Kidney (tissue), 14 donors: ENCODE data around the gene NPEPPS. TPM values are rescaled to one million over a fixed set of nuclear protein-coding genes. Genes with fewer than 3 reads are reported as not detected.

Source experiments
- DNase-seq, 5 donors: peaks; one replicate each; pipeline ENCODE4 v3.0.0-alpha.2; 2013 to 2020
- FAIRE-seq: peaks from 2 replicates; lab custom pipeline; 2012; peaks lifted over from hg19 to GRCh38; lab: Jason Lieb, UNC
- H3K27ac ChIP-seq, 2 donors: one replicate each; pipeline ENCODE4 v1.7.0; 2013; ENCODE audit warnings: low read depth in 2 of 2, low read length in 2 of 2, inconsistent platforms in 1 of 2
- H3K27me3 ChIP-seq: one replicate; pipeline ENCODE4 v1.7.1; 2013; ENCODE audit warnings: low read length, inconsistent platforms; ENCODE audit not compliant: control insufficient read depth, insufficient read depth
- H3K36me3 ChIP-seq, 3 donors: one replicate each; pipeline versions ENCODE4 v1.7.0 to v1.7.1; 2013; ENCODE audit warnings: low read length in 3 of 3, control low read depth in 1 of 3, inconsistent platforms in 1 of 3; ENCODE audit not compliant: insufficient read depth in 3 of 3, control insufficient read depth in 2 of 3
- H3K4me1 ChIP-seq, 3 donors: one replicate each; pipeline versions ENCODE4 v1.7.0 to v1.7.1; 2013; ENCODE audit warnings: low read length in 3 of 3, inconsistent platforms in 1 of 3, low read depth in 1 of 3; ENCODE audit not compliant: control insufficient read depth in 2 of 3, insufficient read depth in 2 of 3
- H3K4me3 ChIP-seq, 3 donors: one replicate each; pipeline versions ENCODE4 v1.7.0 to v1.8.1; 2013; ENCODE audit warnings: low read length in 3 of 3, control low read depth in 1 of 3, inconsistent platforms in 1 of 3
- H3K9ac ChIP-seq, 3 donors: one replicate each; pipeline versions ENCODE4 v1.7.0 to v1.7.1; 2013; ENCODE audit warnings: low read length in 3 of 3, control low read depth in 1 of 3, inconsistent platforms in 1 of 3
- H3K9me3 ChIP-seq, 3 donors: one replicate each; pipeline versions ENCODE4 v1.7.0 to v1.7.1; 2013; ENCODE audit warnings: low read length in 3 of 3, control low read depth in 1 of 3, inconsistent platforms in 1 of 3; ENCODE audit not compliant: control insufficient read depth in 2 of 3, insufficient read depth in 1 of 3
- intact Hi-C: fragments of 100-400 bp; cut with DNase I; formaldehyde crosslinking; loops from one replicate; pipeline ENCODE4 v1.11.1; 2022
- polyA plus RNA-seq: library from polyadenylated mRNA; stranded (reverse); fragments of 350-450 nt; fragmentation: Illumina TruSeq; extraction: RNeasy Lipid Tissue Mini Kit (QIAGEN cat#74804); gene quantifications from one replicate; pipeline ENCODE4 v1.2.3, GENCODE V29; 2014; ENCODE audit warnings: low read depth, low replicate concordance; ENCODE audit not compliant: insufficient read depth
- total RNA-seq: library from RNA; stranded (reverse); fragmentation: NEBNext Ultra II Directional; extraction: Animal tissue kit (Norgen Biotek cat#: 25700); gene quantifications from one replicate; pipeline ENCODE4 v1.2.1, GENCODE V29; 2021
- TF ChIP-seq, protein P1 (sequence below): IDR thresholded peaks from 3 replicates; pipeline ENCODE4 v1.5.1; 2012; ENCODE audit warnings: mild to moderate bottlenecking, moderate library complexity, borderline replicate concordance; ENCODE audit not compliant: insufficient read depth; ENCODE audit errors: extremely low read depth
- donor health status: control.
- donor health status: control.
- donor health status: control.
- donor health status: control.
- donor health status: control.
- donor health status: DM: yes; HTN: yes; CAD: no.
- donor health status: Normal renal cell carcinoma (clear cell type).

Gene NPEPPS
- total and polyA plus RNA-seq, 2 donors from 2014 or later: 27.6 to 131 TPM

DNA sequence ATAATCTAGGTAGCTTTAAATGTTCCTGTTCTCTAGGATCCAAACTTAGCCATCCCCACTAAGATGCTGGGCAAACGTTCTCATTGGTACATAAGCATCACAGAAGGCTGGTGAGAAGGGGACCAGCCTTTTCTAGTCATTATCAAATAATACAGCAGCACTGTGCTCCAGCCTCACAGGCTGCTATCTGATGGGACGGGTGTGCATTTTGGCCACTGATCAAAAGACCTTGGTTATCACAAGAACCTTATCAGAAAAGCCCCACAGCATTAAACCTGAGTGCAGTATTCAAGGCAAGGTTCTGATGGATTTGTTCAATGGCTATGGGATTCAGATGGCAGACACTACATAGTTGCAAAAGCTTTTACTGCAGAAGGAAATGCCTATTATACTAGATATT lies 99.7 kb downstream of the NPEPPS start:
- DNase-seq: no peak
- no peak for FAIRE-seq
- no peaks in the 10 kb centered on the region for H3K27me3 ChIP-seq
- H3K4me3 ChIP-seq: no peak overlapping the region
- no peak overlapping the region for H3K9ac ChIP-seq
- intact Hi-C loops: no loop called here
- no peaks in the 10 kb centered on the region for H3K4me1 ChIP-seq
- no peaks in the 10 kb centered on the region for H3K9me3 ChIP-seq
- TF ChIP-seq, protein P1, sequence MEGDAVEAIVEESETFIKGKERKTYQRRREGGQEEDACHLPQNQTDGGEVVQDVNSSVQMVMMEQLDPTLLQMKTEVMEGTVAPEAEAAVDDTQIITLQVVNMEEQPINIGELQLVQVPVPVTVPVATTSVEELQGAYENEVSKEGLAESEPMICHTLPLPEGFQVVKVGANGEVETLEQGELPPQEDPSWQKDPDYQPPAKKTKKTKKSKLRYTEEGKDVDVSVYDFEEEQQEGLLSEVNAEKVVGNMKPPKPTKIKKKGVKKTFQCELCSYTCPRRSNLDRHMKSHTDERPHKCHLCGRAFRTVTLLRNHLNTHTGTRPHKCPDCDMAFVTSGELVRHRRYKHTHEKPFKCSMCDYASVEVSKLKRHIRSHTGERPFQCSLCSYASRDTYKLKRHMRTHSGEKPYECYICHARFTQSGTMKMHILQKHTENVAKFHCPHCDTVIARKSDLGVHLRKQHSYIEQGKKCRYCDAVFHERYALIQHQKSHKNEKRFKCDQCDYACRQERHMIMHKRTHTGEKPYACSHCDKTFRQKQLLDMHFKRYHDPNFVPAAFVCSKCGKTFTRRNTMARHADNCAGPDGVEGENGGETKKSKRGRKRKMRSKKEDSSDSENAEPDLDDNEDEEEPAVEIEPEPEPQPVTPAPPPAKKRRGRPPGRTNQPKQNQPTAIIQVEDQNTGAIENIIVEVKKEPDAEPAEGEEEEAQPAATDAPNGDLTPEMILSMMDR: no peak
- H3K36me3 ChIP-seq: peaks cover 0 to 5% (median 3%) of the 10 kb centered on the region in 3 donors
- H3K27ac ChIP-seq: peak overlapping the region in 1 of 2 donors; percentile 5

DNA sequence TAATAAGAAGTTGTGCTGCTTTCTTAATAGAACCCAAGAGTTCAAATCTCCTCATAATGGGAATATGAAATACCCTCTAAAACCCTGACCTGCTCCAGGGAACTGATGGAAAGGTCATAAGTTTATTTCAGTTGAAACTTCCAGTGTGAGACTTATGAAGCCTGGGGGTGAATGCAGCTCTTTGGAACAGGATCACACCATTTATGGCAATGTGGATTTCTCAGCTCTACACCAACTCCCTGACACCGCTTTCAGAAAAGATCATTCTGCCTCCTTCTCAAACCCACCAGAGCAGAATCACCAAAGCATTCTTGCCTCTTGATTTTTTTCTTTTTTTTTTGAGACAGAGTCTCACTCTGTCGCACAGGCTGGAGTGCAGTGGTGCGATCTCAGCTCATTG lies 102.1 kb downstream of the NPEPPS start:
- no peaks in the 10 kb centered on the region for H3K9me3 ChIP-seq
- intact Hi-C loops: no loop called here
- no peak overlapping the region for H3K4me3 ChIP-seq
- H3K36me3 ChIP-seq: peaks cover 0 to 5% (median 3%) of the 10 kb centered on the region in 3 donors
- H3K27ac ChIP-seq: no peak overlapping the region
- no peak for DNase-seq
- H3K27me3 ChIP-seq: no peaks in the 10 kb centered on the region
- TF ChIP-seq, protein P1: no peak
- H3K9ac ChIP-seq: no peak overlapping the region
- FAIRE-seq: no peak
- no peaks in the 10 kb centered on the region for H3K4me1 ChIP-seq

DNA sequence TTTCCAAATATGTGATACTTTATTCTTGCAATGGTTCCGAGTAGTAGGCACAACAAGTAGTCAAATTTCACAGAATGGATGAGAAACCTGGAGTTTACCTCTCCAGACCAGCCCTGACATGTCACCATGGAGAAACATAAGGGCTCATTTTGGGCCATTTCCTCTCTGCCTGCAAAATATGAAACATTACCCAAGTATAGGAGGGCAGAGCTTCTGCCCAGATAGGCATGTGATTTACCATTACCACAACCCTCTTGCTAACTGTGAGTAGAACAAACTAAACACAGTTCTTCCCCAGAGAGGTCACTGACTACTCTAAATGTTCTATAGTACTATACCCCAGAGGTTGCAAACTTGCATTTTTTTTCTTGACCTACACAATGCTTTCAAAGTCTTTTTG lies 103.1 kb downstream of the NPEPPS start:
- intact Hi-C loops: no loop called here
- no peaks in the 10 kb centered on the region for H3K27me3 ChIP-seq
- H3K4me3 ChIP-seq: no peak overlapping the region
- H3K4me1 ChIP-seq: no peaks in the 10 kb centered on the region
- H3K9me3 ChIP-seq: no peaks in the 10 kb centered on the region
- DNase-seq (no peak), FAIRE-seq (no peak)
- TF ChIP-seq, protein P1: no peak
- H3K9ac ChIP-seq: no peak overlapping the region
- peaks cover 0 to 5% (median 3%) of the 10 kb centered on the region in 3 donors for H3K36me3 ChIP-seq
- H3K27ac ChIP-seq: no peak overlapping the region

DNA sequence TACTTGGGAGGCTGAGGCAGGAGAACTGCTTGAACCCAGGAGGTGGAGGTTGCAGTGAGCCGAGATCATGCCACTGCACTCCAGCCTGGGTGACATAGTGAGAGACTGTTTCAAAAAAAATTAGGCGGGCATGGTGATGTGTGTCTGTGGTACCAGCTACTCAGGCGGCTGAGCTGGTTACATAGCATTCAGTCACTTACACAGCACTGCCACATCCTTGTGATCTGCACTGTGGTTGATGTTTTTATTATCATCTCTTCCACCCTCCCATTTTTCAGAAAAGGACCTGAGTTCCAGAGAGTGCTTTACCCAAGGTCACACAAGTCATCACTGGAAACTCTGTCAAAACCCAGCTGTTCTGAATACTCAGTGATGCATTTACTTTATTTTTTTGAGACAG lies 104.0 kb downstream of the NPEPPS start:
- FAIRE-seq (no peak), DNase-seq (no peak)

More for the DNA sequence above, 104.0 kb downstream of the NPEPPS start:
- no peak overlapping the region for H3K27ac ChIP-seq
- H3K4me1 ChIP-seq: no peaks in the 10 kb centered on the region
- TF ChIP-seq, protein P1: no peak
- H3K4me3 ChIP-seq: no peak overlapping the region
- no peak overlapping the region for H3K9ac ChIP-seq
- no peaks in the 10 kb centered on the region for H3K9me3 ChIP-seq
- intact Hi-C loops: no loop called here
- no peaks in the 10 kb centered on the region for H3K27me3 ChIP-seq
- H3K36me3 ChIP-seq: peaks cover 0 to 5% (median 3%) of the 10 kb centered on the region in 3 donors
